ENCODE data around the gene CHCHD5. TPM values are rescaled to one million over a fixed set of nuclear protein-coding genes. Genes with fewer than 3 reads are reported as not detected.
"Not testable (repeated sequence)": the region's sequence is repeated elsewhere in the genome, so short reads cannot be mapped to it uniquely, and the experiment has no call there.

The CHCHD5 gene, protein sequence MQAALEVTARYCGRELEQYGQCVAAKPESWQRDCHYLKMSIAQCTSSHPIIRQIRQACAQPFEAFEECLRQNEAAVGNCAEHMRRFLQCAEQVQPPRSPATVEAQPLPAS
- total RNA-seq (2022) (18.0 and 20.1 TPM in 2 replicates), Bru-seq, nascent RNA (percentile 60 among the genes with signal in this experiment), BruChase-seq, experiment 1, labeled RNA remaining after a 6-hour chase (percentile 62 among the genes with signal in this experiment), BruChase-seq, experiment 2, labeled RNA remaining after a 2-hour chase (percentile 59 among the genes with signal in this experiment)
- long read RNA-seq, transcript CHCHD5-201 (4 exons, 691 nt) = major isoform, 40 of 48 reads
- long read RNA-seq, partial matches to known transcripts = 3 of 48 reads
- long read RNA-seq, other reads (novel, unspliced or antisense) = 5 of 48 reads

DNA sequence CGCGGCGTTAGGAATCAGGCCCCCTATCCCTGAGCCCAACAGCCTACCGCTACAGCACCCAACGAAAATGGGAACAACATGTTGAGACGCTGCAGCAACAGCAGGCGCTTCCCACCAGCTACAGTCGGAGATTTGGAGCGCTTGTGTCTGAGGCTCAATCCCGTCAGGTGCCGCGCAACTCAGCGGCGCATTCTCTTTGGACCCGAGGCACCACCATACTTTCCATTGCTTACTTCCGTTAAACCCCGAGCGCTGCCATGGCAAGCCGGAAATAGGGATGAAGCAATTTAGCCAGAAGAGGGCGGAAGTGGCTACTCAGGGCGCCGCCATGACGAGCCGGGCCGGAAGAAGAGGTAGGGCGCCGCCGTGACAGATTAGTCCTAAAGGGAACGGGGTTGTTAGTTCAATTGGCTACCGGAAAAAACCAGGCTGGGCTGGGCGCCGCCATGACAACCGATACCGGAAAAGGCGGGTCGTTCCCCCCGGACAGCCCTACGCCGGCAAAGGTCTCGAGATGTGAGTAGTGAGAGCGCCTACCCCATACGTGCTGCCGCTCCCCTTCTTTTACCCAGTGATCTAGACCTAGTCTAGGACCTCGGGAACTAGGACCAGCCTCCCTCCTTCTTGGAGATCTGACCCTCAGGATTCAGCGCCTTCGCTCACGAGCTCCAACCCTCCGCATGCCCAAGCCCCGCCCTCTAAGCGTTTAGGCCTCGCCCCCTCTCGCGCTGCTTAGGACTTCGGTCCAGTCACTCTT lies at the start of gene CHCHD5:
TSS of gene CHCHD5 (plus strand) at position 476 of the 757 bp plus-strand sequence. CDS start at position 515, 39 bp downstream.
- TF ChIP-seq, protein P1, sequence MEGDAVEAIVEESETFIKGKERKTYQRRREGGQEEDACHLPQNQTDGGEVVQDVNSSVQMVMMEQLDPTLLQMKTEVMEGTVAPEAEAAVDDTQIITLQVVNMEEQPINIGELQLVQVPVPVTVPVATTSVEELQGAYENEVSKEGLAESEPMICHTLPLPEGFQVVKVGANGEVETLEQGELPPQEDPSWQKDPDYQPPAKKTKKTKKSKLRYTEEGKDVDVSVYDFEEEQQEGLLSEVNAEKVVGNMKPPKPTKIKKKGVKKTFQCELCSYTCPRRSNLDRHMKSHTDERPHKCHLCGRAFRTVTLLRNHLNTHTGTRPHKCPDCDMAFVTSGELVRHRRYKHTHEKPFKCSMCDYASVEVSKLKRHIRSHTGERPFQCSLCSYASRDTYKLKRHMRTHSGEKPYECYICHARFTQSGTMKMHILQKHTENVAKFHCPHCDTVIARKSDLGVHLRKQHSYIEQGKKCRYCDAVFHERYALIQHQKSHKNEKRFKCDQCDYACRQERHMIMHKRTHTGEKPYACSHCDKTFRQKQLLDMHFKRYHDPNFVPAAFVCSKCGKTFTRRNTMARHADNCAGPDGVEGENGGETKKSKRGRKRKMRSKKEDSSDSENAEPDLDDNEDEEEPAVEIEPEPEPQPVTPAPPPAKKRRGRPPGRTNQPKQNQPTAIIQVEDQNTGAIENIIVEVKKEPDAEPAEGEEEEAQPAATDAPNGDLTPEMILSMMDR (IDR thresholded peaks at IDR 0.05; ENCODE audit: unreplicated experiment) = no peak
- CTCF ChIA-PET = interaction anchor here (0.6 to 1.0 kb wide), 3 partner anchors 44 to 143 kb away, joined by 5 to 6 read pairs (median 5); no protein-coding TSS in a partner anchor
- Mint-ChIP-seq H3K27me3 (ENCODE audit: unreplicated experiment) (no peaks in the 10 kb centered on the region), H3K4me1 (ENCODE audit: low read depth, unreplicated experiment) (peaks cover 19% of the 10 kb centered on the region), H3K36me3 (ENCODE audit: insufficient read depth, unreplicated experiment) (peaks cover 32% of the 10 kb centered on the region), H3K27ac (ENCODE audit: unreplicated experiment) (peak within 1 kb of the TSS; percentile 96), H3K9me3 (ENCODE audit: low read depth, unreplicated experiment) (no peaks in the 10 kb centered on the region), H3K4me3 (ENCODE audit: low read depth, unreplicated experiment) (peak within 1 kb of the TSS; percentile 83)
- BruUV-seq (replicated peaks) = TSS peak; percentile 71
- DNase-seq = peak; percentile 81
- intact Hi-C loops (cut with micrococcal nuclease; ENCODE audit: unreplicated experiment) = loop anchor here (10.0 kb wide), 2 partner anchors 100 to 700 kb away; partner anchors contain the start of genes ANAPC1 and TTL

GRCh38 chr2:112534826-112535225 lies 49.6 kb upstream of the CHCHD5 start:
- H3K9me3 Mint-ChIP-seq (ENCODE audit: low read depth, unreplicated experiment) = no peaks in the 10 kb centered on the region
- no peak overlapping the region for H3K27ac Mint-ChIP-seq (ENCODE audit: unreplicated experiment)
- TF ChIP-seq, protein P1 (IDR thresholded peaks at IDR 0.05; ENCODE audit: unreplicated experiment) = no peak
- no peak overlapping the region for H3K4me3 Mint-ChIP-seq (ENCODE audit: low read depth, unreplicated experiment)
- no peaks in the 10 kb centered on the region for H3K4me1 Mint-ChIP-seq (ENCODE audit: low read depth, unreplicated experiment)
- CTCF ChIA-PET = no interaction called here
- no peak for DNase-seq
- intact Hi-C loops (cut with micrococcal nuclease; ENCODE audit: unreplicated experiment) = no loop called here
- H3K27me3 Mint-ChIP-seq (ENCODE audit: unreplicated experiment) = no peaks in the 10 kb centered on the region
- BruUV-seq (replicated peaks) = no TSS peak
- H3K36me3 Mint-ChIP-seq (ENCODE audit: insufficient read depth, unreplicated experiment) = peaks cover 14% of the 10 kb centered on the region

DNA sequence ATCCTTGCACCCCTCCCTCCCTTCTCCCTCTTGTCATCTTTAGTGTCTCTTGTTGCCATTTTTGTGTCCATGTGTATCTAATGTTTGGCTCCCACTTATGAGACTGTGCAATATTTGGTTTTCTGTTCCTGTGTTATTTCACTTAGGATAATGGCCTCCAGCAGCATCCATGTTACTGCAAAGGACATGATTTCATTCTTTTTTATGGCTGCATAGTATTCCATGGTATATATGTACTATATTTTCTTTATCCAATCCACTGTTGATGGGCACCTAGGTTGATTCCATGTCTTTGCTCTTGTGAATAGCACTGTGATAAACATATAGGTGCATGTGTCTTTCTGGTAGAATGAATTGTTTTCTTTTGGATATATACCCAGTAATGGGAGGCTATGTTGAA lies 47.7 kb upstream of the CHCHD5 start:
- H3K27ac Mint-ChIP-seq (ENCODE audit: unreplicated experiment); H3K36me3 Mint-ChIP-seq (ENCODE audit: insufficient read depth, unreplicated experiment); H3K4me1 Mint-ChIP-seq (ENCODE audit: low read depth, unreplicated experiment); CTCF ChIA-PET; H3K9me3 Mint-ChIP-seq (ENCODE audit: low read depth, unreplicated experiment); BruUV-seq (replicated peaks); intact Hi-C loops (cut with micrococcal nuclease; ENCODE audit: unreplicated experiment); H3K4me3 Mint-ChIP-seq (ENCODE audit: low read depth, unreplicated experiment); H3K27me3 Mint-ChIP-seq (ENCODE audit: unreplicated experiment); DNase-seq: not testable (repeated sequence)

DNA sequence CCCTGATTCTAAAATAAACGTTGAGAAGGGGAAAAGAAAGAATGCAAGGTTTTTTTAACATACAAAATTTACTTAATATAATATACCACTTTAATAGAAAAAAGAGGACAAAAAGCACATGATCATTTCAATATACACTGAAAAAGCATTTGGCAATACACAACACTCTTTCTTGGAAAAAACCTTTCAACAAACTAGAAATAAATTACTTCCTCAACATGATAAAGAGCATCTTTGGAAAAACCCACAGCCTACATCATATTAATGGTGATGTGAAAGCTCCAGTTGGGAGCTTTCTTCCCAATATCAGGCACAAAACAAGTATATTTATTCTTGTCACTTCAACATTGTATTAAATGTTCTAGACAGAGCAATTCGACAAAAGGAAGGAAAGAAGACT lies 45.1 kb upstream of the CHCHD5 start:
- Mint-ChIP-seq H3K36me3 (ENCODE audit: insufficient read depth, unreplicated experiment) (no peaks in the 10 kb centered on the region), H3K4me1 (ENCODE audit: low read depth, unreplicated experiment) (peaks cover 5% of the 10 kb centered on the region), H3K9me3 (ENCODE audit: low read depth, unreplicated experiment) (no peaks in the 10 kb centered on the region), H3K27me3 (ENCODE audit: unreplicated experiment) (no peaks in the 10 kb centered on the region), H3K27ac (ENCODE audit: unreplicated experiment) (no peak overlapping the region), H3K4me3 (ENCODE audit: low read depth, unreplicated experiment) (no peak overlapping the region)
- CTCF ChIA-PET = no interaction called here
- intact Hi-C loops (cut with micrococcal nuclease; ENCODE audit: unreplicated experiment) = no loop called here
- TF ChIP-seq, protein P1 (IDR thresholded peaks at IDR 0.05; ENCODE audit: unreplicated experiment) = no peak
- BruUV-seq (replicated peaks) = no TSS peak
- DNase-seq = no peak

Data from Calu3 (cell line).